Type B pancreatic cell (in vitro differentiated cells): Measurements from ENCODE around the gene MBD6. TPM values are rescaled to one million over a fixed set of nuclear protein-coding genes. Genes with fewer than 3 reads are reported as not detected.
A peak's percentile ranks its signal among the peaks of the same experiment; 100 is the strongest.

Experiments
- DNase-seq: peaks from one replicate; pipeline ENCODE4 v3.0.0; 2021; ENCODE audit warnings: mixed read lengths; ENCODE audit not compliant: unreplicated experiment; ENCODE audit errors: extremely low spot score
- H3K27ac Mint-ChIP-seq: 2 replicates; pipeline ENCODE4 v1.8.0; 2021; ENCODE audit warnings: mild to moderate bottlenecking, mixed read lengths
- H3K27me3 Mint-ChIP-seq: 2 replicates; pipeline ENCODE4 v1.8.0; 2021; ENCODE audit warnings: mixed read lengths
- H3K36me3 Mint-ChIP-seq: 2 replicates; pipeline ENCODE4 v1.8.0; 2021; ENCODE audit warnings: mixed read lengths
- H3K4me1 Mint-ChIP-seq: one replicate; pipeline ENCODE4 v1.8.0; 2021; ENCODE audit warnings: mixed read lengths; ENCODE audit not compliant: unreplicated experiment
- H3K4me3 Mint-ChIP-seq: 2 replicates; pipeline ENCODE4 v1.8.0; 2021; ENCODE audit warnings: mild to moderate bottlenecking, mixed read lengths
- H3K9me3 Mint-ChIP-seq: 2 replicates; pipeline ENCODE4 v1.8.0; 2021; ENCODE audit warnings: mixed read lengths
- CTCF ChIP-seq: fragments of 200-600 bp; sonication (generic); conservative IDR thresholded peaks from 2 replicates; pipeline ENCODE4 v1.5.0; 2021; ENCODE audit warnings: antibody characterized with exemption, mild to moderate bottlenecking
- total RNA-seq: library from RNA; stranded (reverse); gene quantifications from 2 replicates; pipeline ENCODE4 v1.2.1, GENCODE V29; 2021; ENCODE audit warnings: low replicate concordance

Gene MBD6
- total RNA-seq, 1 donor from 2014 or later = 94.7 TPM

GRCh38 chr12:57522887-57523705 lies 472 bp downstream of the MBD6 start:
- Mint-ChIP-seq H3K27me3 (no peaks in the 10 kb centered on the region), H3K4me3 (peak overlapping the region; percentile 98), H3K27ac (peak overlapping the region; percentile 80), H3K9me3 (no peaks in the 10 kb centered on the region), H3K4me1 (peaks cover 43% of the 10 kb centered on the region), H3K36me3 (peaks cover 9% of the 10 kb centered on the region)
- DNase-seq = no peak
- no peak for TF ChIP-seq CTCF

GRCh38 chr12:57523706-57524614 lies 1.3 kb downstream of the MBD6 start:
- no peak for TF ChIP-seq CTCF
- H3K4me3 Mint-ChIP-seq = peak overlapping the region; percentile 98
- peaks cover 35% of the 10 kb centered on the region for H3K4me1 Mint-ChIP-seq
- no peaks in the 10 kb centered on the region for H3K27me3 Mint-ChIP-seq
- DNase-seq = no peak
- peaks cover 8% of the 10 kb centered on the region for H3K36me3 Mint-ChIP-seq
- H3K27ac Mint-ChIP-seq = peak overlapping the region; percentile 80
- H3K9me3 Mint-ChIP-seq = no peaks in the 10 kb centered on the region

GRCh38 chr12:57524814-57525614 lies 2.4 kb downstream of the MBD6 start:
- peaks cover 10% of the 10 kb centered on the region for H3K36me3 Mint-ChIP-seq
- H3K9me3 Mint-ChIP-seq = no peaks in the 10 kb centered on the region
- H3K27ac Mint-ChIP-seq = peak overlapping the region; percentile 80
- no peak for TF ChIP-seq CTCF
- DNase-seq = no peak
- H3K4me1 Mint-ChIP-seq = peaks cover 37% of the 10 kb centered on the region
- H3K4me3 Mint-ChIP-seq = peak overlapping the region; percentile 98
- no peaks in the 10 kb centered on the region for H3K27me3 Mint-ChIP-seq

- Mint-ChIP-seq H3K4me3 (no peak overlapping the region), H3K9me3 (no peaks in the 10 kb centered on the region), H3K27ac (no peak overlapping the region), H3K4me1 (peaks cover 39% of the 10 kb centered on the region), H3K36me3 (peaks cover 12% of the 10 kb centered on the region), H3K27me3 (no peaks in the 10 kb centered on the region)
- TF ChIP-seq CTCF = no peak
- no peak for DNase-seq
These were observed 3.2 kb downstream of the MBD6 start for GRCh38 chr12:57525615-57526383.
